Rectal smooth muscle tissue (tissue), 1 donor: ENCODE data around the gene NFATC2.

ENCODE experiments used
- H3K27ac ChIP-seq: one replicate; pipeline ENCODE4 v1.7.0; 2013; ENCODE audit warnings: low read depth, low read length, inconsistent platforms
- H3K27me3 ChIP-seq: one replicate; pipeline ENCODE4 v1.7.0; 2013; ENCODE audit warnings: low read length; ENCODE audit not compliant: control insufficient read depth, insufficient read depth
- H3K36me3 ChIP-seq: one replicate; pipeline ENCODE4 v1.7.0; 2013; ENCODE audit warnings: low read length; ENCODE audit not compliant: control insufficient read depth, insufficient read depth
- H3K4me1 ChIP-seq: one replicate; pipeline ENCODE4 v1.7.0; 2013; ENCODE audit warnings: low read length; ENCODE audit not compliant: control insufficient read depth, insufficient read depth
- H3K4me3 ChIP-seq: one replicate; pipeline ENCODE4 v1.7.0; 2013; ENCODE audit warnings: low read length
- H3K9ac ChIP-seq: one replicate; pipeline ENCODE4 v1.7.0; 2013; ENCODE audit warnings: low read length

The NFATC2 gene

DNA sequence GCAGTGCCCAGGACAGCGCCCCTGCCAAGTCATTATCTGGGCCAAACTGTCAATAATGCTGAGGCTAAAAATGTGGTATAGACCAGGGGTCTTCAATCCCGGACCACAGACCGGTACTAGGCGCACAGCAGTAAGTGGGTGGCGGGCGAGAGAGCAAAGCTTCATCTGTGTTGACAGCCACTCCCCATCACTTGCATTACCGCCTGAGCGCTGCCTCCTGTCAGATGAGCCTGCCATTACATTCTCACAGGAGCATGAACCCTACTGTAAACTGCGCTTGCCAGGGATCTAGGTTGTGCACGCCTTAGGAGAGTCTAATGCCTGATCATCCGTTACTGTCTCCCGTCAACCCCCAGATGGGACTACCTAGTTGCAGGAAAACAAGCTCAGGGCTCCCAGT lies 91.0 kb downstream of the NFATC2 start:
- H3K36me3 ChIP-seq: peaks cover 4% of the 10 kb centered on the region
- H3K4me3 ChIP-seq: no peak overlapping the region
- H3K27me3 ChIP-seq: no peaks in the 10 kb centered on the region
- no peak overlapping the region for H3K9ac ChIP-seq
- no peak overlapping the region for H3K27ac ChIP-seq
- peaks cover 25% of the 10 kb centered on the region for H3K4me1 ChIP-seq

DNA sequence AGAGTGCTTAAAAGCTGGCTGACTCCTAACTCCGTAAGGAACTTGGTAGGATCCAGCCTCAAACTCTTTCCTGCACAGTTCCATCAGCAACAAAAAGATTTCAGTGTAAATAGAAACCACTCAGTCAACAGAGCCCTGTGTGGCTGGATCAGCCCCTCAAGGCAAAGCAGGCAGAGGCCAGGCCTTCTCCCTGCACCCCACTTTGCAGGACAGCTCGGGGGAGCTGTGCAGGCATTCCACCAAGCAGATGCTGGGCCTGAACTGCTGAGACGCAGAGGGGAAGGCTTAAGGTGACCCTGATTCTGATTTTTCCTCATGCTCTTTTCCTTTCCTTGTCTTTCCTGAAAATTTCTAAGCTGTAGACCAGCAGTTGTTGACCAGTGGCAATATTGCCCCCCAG lies 91.5 kb downstream of the NFATC2 start:
- H3K27ac ChIP-seq: no peak overlapping the region
- H3K9ac ChIP-seq: no peak overlapping the region
- H3K36me3 ChIP-seq: peaks cover 4% of the 10 kb centered on the region
- H3K4me1 ChIP-seq: peaks cover 23% of the 10 kb centered on the region
- no peaks in the 10 kb centered on the region for H3K27me3 ChIP-seq
- no peak overlapping the region for H3K4me3 ChIP-seq

DNA sequence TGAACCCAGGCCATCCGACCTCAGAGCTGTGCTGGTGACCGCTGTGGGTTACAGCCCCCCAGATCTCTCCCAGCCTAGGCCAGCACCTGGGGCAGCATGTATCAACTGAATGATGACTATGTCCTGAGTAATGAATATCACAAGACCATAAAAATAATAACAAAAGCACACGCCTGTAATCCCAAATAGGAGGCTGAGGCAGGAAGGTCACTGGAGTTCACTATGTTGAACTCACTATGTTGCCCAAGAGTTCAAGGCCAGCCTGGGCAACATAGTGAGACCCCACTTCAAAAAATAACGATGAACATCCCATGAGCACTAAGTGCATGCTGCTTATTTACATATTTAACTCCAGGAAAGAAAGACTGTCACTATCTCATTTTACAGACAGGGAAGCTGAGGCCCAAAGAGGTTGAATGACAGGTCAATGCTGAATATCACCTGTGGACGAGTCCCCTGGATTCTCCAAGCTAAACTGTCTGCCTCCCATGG lies 92.3 kb downstream of the NFATC2 start:
- Histone ChIP-seq H3K27me3 (no peaks in the 10 kb centered on the region), H3K36me3 (peaks cover 4% of the 10 kb centered on the region), H3K4me3 (no peak overlapping the region), H3K4me1 (peaks cover 23% of the 10 kb centered on the region), H3K27ac (peak overlapping the region; percentile 18), H3K9ac (no peak overlapping the region)

DNA sequence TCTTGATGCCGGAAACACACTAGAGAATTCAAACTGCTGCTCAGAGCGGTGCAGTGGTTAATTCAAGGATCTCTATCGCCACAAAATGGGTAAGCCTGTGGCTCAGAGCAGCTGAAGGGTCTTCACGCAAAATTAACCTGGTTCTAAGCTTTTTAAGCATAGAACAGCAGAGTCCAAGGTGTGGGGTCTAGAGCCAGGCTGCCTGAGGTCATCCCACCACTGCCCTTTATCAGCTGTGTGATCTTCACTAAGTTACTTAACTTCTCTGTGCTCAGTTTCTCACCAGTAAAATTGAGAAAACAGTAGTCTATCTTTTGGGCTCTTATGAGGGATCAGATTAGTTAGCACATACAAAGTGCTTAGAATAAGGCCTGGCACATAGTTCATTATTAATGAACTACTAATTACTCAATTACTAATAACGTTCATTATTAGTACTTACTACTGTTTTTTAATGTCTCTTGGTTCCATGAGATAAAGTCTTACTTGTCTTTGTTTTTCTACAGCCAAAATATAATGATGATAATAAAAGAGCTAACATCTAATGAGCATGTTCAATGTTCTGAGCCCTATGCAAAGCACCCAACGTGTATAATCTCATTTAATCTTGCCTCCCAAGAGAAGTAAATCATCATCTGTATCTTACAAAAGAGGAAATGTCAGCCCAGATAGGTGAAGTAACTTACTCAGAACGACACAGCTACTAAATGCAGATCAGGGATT lies 92.9 kb downstream of the NFATC2 start:
- H3K9ac ChIP-seq: no peak overlapping the region
- H3K27ac ChIP-seq: peak overlapping the region; percentile 11
- peaks cover 4% of the 10 kb centered on the region for H3K36me3 ChIP-seq

DNA sequence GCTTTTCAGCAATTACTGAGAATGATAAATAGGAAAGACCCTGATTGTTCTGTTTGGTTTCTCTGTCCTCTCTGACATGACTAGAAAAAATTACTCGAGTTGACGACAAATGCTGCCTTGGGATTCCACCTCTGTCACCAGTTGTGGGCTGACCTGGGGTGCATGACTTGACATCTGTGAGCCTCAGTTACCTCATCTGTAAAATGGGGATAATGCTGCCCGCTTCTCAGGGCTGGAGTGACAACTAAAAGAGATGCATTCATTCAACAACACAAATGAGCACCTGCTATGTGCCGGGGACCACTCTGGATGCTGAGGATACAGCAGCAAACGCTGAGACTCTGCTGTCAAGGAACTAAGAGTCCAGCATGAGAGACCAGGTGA lies 94.8 kb downstream of the NFATC2 start:
- no peak overlapping the region for H3K4me3 ChIP-seq
- H3K27me3 ChIP-seq: no peaks in the 10 kb centered on the region
- H3K36me3 ChIP-seq: peaks cover 4% of the 10 kb centered on the region
- peaks cover 33% of the 10 kb centered on the region for H3K4me1 ChIP-seq
- H3K9ac ChIP-seq: no peak overlapping the region
- peak overlapping the region; percentile 25 for H3K27ac ChIP-seq

More for the DNA sequence above, 92.9 kb downstream of the NFATC2 start:
- H3K4me3 ChIP-seq: no peak overlapping the region
- H3K27me3 ChIP-seq: no peaks in the 10 kb centered on the region
- peaks cover 27% of the 10 kb centered on the region for H3K4me1 ChIP-seq

DNA sequence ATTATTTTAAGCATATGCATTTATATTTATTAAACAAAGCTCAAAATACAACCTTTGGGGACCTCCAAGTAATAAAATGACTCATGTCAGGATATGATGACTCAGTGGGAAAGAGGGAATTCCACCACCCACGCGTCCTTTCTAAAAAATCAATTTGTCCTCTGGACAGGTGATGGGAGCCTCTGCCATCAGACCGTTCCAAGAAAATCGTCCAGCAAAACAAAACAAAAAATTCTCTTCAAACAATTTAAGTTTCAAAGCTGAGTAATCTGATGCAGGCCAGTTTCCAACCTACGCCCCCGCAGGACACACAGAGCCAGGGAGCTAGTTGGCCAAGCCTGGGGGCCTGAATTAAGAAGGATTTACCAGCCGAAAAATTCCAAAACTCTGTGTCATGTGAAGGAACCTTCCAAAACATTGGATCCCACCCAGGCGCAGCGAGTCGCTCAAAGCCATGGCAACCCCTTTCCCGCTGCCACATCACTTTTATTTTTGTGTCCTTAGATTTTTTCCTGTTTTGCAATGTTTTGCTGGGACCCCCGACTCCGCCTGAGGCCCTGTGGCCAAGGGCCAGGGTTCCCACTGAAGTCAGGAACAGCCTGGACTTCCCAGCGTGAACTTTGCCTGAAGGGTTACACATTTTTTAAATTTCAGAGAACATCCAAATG lies 95.3 kb downstream of the NFATC2 start:
- no peak overlapping the region for H3K27ac ChIP-seq

DNA sequence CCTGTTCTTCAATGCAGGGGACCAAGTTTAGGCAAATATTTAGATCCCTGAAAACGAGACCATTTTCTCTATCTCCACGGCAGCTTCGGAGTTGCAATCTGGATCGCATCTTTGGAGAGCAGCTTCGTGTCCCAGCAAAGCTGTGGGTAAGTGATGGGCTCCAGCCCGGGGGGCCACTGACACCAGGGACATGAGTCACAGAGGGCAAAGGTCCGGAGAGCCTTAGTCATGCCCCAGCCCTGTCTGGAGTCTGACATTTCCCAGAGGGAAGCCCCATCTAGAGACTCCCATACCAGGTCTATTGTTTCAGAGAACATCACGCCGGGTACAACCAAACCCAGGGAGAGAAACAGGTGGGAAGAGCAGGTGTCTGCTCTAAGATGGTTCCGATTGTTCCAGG lies 95.9 kb downstream of the NFATC2 start:
- H3K9ac ChIP-seq: no peak overlapping the region
- peak overlapping the region; percentile 33 for H3K27ac ChIP-seq

More for the DNA sequence above, 95.3 kb downstream of the NFATC2 start:
- Histone ChIP-seq H3K27me3 (no peaks in the 10 kb centered on the region), H3K4me1 (peaks cover 33% of the 10 kb centered on the region), H3K4me3 (no peak overlapping the region), H3K36me3 (peaks cover 4% of the 10 kb centered on the region), H3K9ac (no peak overlapping the region)

DNA sequence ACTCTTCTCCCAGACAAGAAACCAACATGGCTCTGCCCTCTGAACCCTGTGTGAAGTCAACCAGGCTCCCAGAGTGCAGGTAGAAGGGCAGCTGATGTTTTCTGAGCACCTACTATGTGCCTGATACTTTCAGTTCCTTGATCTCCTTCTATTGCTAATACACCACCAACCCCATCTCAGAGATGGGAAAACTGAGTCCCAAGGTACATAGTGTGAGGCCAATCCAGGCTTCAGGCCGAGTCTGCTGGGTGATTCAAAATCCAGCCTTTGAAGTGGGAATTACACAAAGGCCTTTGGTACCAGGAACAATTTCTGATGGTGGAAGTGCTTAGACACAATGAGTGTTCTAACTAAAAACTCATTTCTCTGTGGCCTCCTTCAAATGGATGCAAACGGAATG lies 96.3 kb downstream of the NFATC2 start:
- Histone ChIP-seq H3K4me1 (peaks cover 33% of the 10 kb centered on the region), H3K36me3 (peaks cover 4% of the 10 kb centered on the region)

More for the DNA sequence above, 95.9 kb downstream of the NFATC2 start:
- no peaks in the 10 kb centered on the region for H3K27me3 ChIP-seq
- no peak overlapping the region for H3K4me3 ChIP-seq
- H3K4me1 ChIP-seq: peaks cover 33% of the 10 kb centered on the region
- H3K36me3 ChIP-seq: peaks cover 4% of the 10 kb centered on the region

DNA sequence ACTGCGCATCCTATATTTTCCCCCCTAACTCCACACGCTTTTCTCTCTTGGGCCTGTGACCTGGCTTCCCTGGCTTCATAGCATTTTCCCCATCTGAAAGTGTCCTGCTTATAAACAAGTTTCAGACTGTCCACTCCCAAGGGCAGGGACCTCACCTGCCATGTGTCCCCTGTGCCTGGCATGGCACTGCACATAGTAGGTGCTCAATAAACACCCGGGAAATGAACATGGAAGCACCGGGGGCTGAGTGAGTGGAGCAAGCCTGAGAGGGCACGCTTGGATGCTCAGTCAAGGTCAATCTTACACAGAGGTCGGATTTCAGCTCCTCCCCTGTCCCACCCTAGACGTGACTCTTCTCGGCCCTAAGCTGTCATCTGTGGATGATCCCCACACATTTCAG lies 96.9 kb downstream of the NFATC2 start:
- Histone ChIP-seq H3K4me1 (peaks cover 33% of the 10 kb centered on the region), H3K4me3 (no peak overlapping the region), H3K9ac (no peak overlapping the region), H3K27me3 (no peaks in the 10 kb centered on the region), H3K27ac (no peak overlapping the region), H3K36me3 (no peaks in the 10 kb centered on the region)

More for the DNA sequence above, 96.3 kb downstream of the NFATC2 start:
- Histone ChIP-seq H3K9ac (no peak overlapping the region), H3K27me3 (no peaks in the 10 kb centered on the region), H3K27ac (no peak overlapping the region), H3K4me3 (no peak overlapping the region)

DNA sequence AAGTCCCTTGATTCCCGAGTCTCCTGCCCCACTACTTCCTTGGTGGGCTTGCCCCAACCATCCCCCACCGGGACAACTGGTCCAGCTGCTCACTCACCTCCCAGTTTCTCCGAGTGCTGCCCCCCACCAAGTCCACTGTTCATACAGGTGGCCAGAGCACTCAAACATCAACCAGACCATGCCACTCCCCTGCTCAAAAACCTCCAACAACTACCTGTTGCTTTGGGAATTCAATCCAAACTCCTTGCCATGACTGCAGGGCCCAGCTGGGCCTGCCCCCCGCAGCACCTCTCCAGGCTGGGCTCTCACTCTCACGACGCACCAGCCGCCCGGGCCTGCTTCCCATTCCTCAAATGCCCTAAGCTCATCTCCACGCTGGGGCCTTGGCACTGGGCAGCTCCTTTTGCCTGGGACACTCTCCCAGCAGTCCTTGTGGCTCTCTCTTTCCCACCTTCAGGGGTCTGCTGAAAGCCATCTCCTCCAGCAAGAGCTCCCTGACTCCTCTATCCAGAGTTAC lies 97.5 kb downstream of the NFATC2 start:
- Histone ChIP-seq H3K27me3 (no peaks in the 10 kb centered on the region), H3K9ac (no peak overlapping the region), H3K36me3 (no peaks in the 10 kb centered on the region), H3K4me1 (peaks cover 29% of the 10 kb centered on the region), H3K27ac (no peak overlapping the region), H3K4me3 (no peak overlapping the region)

DNA sequence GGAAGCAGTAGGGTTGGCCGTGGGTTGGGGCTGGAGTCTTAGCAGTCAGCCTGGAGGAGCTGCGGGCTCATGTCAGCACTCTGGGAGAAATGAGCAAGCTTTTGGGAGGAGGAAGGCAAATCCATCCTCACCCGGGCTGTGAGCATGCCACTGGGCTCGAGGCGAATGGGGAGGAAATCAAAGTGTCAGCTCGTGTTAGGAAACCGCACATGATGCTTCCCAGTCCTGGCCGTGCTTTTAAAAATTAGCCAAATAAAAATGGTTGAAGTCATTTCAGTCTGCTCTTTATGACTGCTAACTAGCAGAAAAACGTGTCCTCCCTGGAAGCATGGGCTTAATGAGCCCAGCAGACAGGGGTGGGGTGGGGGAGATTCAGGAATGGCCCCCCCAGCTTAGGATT lies 98.1 kb downstream of the NFATC2 start:
- Histone ChIP-seq H3K4me3 (no peak overlapping the region), H3K27ac (no peak overlapping the region), H3K9ac (no peak overlapping the region), H3K4me1 (peaks cover 29% of the 10 kb centered on the region), H3K36me3 (no peaks in the 10 kb centered on the region), H3K27me3 (no peaks in the 10 kb centered on the region)

DNA sequence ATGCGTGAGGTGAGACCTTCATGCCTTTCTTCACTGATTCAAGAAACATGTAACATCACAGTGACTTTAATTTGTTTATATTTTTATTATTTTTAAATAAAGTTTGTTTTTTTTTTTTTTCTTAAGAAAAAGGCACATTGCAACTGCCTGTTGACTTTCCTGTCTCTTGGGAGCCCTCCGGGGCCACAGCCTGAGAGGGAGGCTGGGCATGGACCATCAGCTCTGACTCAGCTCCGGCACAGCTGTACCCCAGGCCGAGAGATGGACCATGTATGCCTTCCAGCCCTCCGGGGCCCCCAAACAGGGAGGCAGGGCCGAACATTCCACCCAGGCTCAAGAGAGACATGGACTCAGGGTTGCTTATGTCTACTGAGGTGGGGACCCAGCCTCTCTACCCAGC lies 99.9 kb downstream of the NFATC2 start:
- no peak overlapping the region for H3K9ac ChIP-seq
- H3K36me3 ChIP-seq: no peaks in the 10 kb centered on the region
- no peaks in the 10 kb centered on the region for H3K27me3 ChIP-seq
- H3K4me3 ChIP-seq: no peak overlapping the region
- no peak overlapping the region for H3K27ac ChIP-seq
- peaks cover 22% of the 10 kb centered on the region for H3K4me1 ChIP-seq
